Kidney epithelial cell (primary cell): ENCODE results near the gene HS1BP3. TPM values are rescaled to one million over a fixed set of nuclear protein-coding genes. Genes with fewer than 3 reads are reported as not detected.

ENCODE experiments used
- DNase-seq: peaks from one replicate; pipeline ENCODE4 v3.0.0-alpha.2; 2010; ENCODE audit warnings: low read depth
- H3K27me3 ChIP-seq: 2 replicates; pipeline ENCODE4 v1.6.0; 2011; ENCODE audit warnings: low read length; ENCODE audit not compliant: control insufficient read depth, insufficient read depth
- H3K36me3 ChIP-seq: 2 replicates; pipeline ENCODE4 v1.5.1; 2011; ENCODE audit warnings: low read length; ENCODE audit not compliant: control insufficient read depth, insufficient read depth
- H3K4me3 ChIP-seq: 2 replicates; pipeline ENCODE4 v1.5.1; 2011; ENCODE audit warnings: low read depth, mild to moderate bottlenecking, control low read depth, low read length
- CTCF ChIP-seq: IDR thresholded peaks from 2 replicates; pipeline ENCODE4 v1.5.1; 2011; ENCODE audit warnings: mild to moderate bottlenecking, moderate library complexity, low read length, control low read depth, inconsistent platforms; ENCODE audit not compliant: insufficient read depth, poor library complexity, severe bottlenecking
- total RNA-seq: library from RNA; depleted of rRNA; stranded (reverse); fragments of >200 nt; gene quantifications from 2 replicates; pipeline ENCODE4 v1.2.3, GENCODE V29; 2015

HS1BP3 gene
- total RNA-seq, 1 donor from 2014 or later = 42.4 TPM

DNA sequence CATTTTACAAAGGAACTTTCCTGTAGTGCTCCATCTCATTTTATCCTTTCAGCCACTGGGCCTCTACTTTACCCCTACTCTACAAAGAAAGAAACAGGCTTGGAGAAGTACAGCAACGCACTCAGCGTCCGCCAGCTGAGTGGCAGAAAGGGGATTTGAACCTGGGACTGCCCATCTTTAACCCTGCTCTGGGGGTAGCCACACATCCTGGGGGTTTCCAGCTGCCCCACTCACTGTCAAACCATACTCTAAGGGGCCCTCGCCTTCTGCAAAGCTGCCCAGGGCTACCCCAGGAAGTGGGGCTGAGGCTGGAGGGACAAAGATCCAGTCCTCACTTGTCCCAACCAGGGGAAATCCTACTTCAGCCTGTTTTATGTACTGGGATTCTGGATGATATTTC lies 17.9 kb downstream of the HS1BP3 start:
- no peak for TF ChIP-seq CTCF
- Histone ChIP-seq H3K4me3 (no peak overlapping the region), H3K36me3 (no peaks in the 10 kb centered on the region), H3K27me3 (no peaks in the 10 kb centered on the region)
- DNase-seq = no peak

DNA sequence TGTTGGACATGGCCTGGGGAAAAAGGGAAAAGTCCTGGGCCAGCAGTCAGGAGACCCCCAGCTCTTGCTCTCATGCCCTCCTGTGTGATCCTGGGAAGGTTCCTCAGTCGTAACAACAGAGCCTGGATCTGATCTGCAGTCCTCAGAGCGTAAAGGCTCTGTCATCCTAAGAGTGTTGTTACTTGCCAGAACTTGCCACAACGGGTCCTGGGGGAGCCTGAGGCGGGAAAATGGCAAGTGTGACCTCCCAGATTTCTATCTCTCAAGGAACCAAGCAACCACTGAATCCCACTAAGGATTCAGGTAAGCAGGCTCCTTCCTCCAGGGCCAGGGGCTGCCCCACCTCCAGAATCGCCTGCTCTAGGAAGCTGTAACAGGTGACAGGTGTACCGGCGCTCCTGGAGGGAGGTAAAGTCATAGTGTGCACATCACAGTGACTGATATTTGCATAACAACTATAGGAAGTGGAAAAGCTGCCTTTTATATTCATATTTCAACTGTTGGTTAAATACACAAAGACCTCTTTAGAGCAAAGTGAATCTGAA lies 18.4 kb downstream of the HS1BP3 start:
- no peak for TF ChIP-seq CTCF
- no peaks in the 10 kb centered on the region for H3K36me3 ChIP-seq
- no peaks in the 10 kb centered on the region for H3K27me3 ChIP-seq
- H3K4me3 ChIP-seq = no peak overlapping the region
- no peak for DNase-seq

GRCh38 chr2:20631617-20632307 lies 19.1 kb downstream of the HS1BP3 start:
- Histone ChIP-seq H3K36me3 (no peaks in the 10 kb centered on the region), H3K4me3 (no peak overlapping the region), H3K27me3 (no peaks in the 10 kb centered on the region)
- no peak for TF ChIP-seq CTCF
- no peak for DNase-seq

DNA sequence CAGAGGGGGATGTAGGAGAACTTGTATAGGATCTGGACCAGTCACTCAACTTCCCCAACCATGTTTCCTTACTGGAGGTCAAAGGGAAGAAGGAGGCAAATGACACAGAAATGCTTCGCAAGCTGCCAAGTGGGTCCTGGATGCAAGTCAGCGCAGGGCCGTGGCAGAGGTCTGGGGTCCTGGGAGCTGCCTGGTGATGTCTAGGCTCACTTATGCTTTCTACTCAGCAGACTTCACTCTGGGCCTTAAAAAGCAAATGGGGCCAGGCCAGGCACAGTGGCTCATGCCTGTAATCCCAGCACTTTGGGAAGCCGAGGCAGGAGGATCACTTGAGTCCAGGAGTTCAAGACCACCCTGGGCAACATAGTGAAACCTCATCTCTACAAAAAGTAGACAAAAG lies 19.9 kb downstream of the HS1BP3 start:
- no peaks in the 10 kb centered on the region for H3K27me3 ChIP-seq
- H3K36me3 ChIP-seq = no peaks in the 10 kb centered on the region
- DNase-seq = no peak
- TF ChIP-seq CTCF = no peak
- H3K4me3 ChIP-seq = no peak overlapping the region

GRCh38 chr2:20629581-20630171 lies 21.2 kb downstream of the HS1BP3 start:
- no peak for TF ChIP-seq CTCF
- Histone ChIP-seq H3K4me3 (no peak overlapping the region), H3K36me3 (no peaks in the 10 kb centered on the region)

DNA sequence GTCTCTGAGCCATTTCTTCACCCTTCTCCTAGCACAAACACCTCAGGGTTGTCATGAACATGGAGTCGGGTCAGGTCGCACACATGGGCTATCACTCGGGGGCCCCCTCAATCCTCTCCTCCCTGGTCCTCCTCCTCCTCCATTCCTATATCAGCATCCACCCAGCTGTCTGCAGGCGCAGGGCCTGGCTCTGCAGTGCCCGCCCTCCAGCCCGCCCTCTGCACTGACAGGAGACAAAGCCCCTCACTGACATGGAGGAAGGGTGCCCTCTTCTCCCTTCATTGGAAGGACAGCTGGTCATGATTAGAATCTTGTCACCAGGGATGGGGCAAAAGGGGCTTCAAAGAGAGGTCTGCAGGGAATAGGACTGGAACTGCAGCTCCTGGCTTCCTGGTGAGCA lies 21.7 kb downstream of the HS1BP3 start:
- Histone ChIP-seq H3K27me3 (no peaks in the 10 kb centered on the region), H3K36me3 (no peaks in the 10 kb centered on the region), H3K4me3 (no peak overlapping the region)
- no peak for DNase-seq
- no peak for TF ChIP-seq CTCF

More at GRCh38 chr2:20629581-20630171, 21.2 kb downstream of the HS1BP3 start:
- DNase-seq = no peak
- no peaks in the 10 kb centered on the region for H3K27me3 ChIP-seq
